ENCODE results near the gene CNTN1. TPM values are rescaled to one million over a fixed set of nuclear protein-coding genes. Genes with fewer than 3 reads are reported as not detected.

CNTN1 gene
- total and polyA plus RNA-seq, 2 of the 13 experiments (the other 11 are each of a cell fraction or from before 2014, with no cell fraction given) = 0.01 to 0.07 TPM

- DNase-seq (ENCODE audit: low spot score) (no peak), ATAC-seq (no peak), FAIRE-seq (no peak)
- BruUV-seq (replicated peaks) = no TSS peak
- POLR2A ChIA-PET = no interaction called here
- Histone ChIP-seq H3K27ac (ENCODE audit: extremely low read length, insufficient read depth, low read length) (no peak overlapping the region), H3K36me3 (replicated peaks in 1 of 2; ENCODE audit: control insufficient read depth in 1 of 2, insufficient read depth in 2 of 2, low read length in 2 of 2) (no peaks in the 10 kb centered on the region), H3K4me2 (ENCODE audit: low read depth, low read length) (no peak overlapping the region), H3K4me1 (ENCODE audit: insufficient read depth, low read length) (no peaks in the 10 kb centered on the region), H2AFZ (ENCODE audit: low read length) (no peak overlapping the region), H3K9me3 (ENCODE audit: low read length) (no peaks in the 10 kb centered on the region), H4K20me1 (ENCODE audit: insufficient read depth, low read length) (no peaks in the 10 kb centered on the region), H3K79me2 (ENCODE audit: insufficient read depth, low read length) (no peaks in the 10 kb centered on the region), H3K27me3 (ENCODE audit: control insufficient read depth in 1 of 2, insufficient read depth in 2 of 2, low read length in 2 of 2) (no peaks in the 10 kb centered on the region), H3K9ac (ENCODE audit: insufficient read depth, low read depth, low read length) (no peak overlapping the region), H3K4me3 (replicated peaks in 1 of 3; ENCODE audit: insufficient read depth in 1 of 3, low read depth in 2 of 3, low read length in 3 of 3) (no peak overlapping the region)
- CTCF ChIA-PET (ENCODE audit: low intra/inter-chr PET ratio, low total read pairs) = no interaction called here
- intact Hi-C loops (cut with micrococcal nuclease; ENCODE audit: unreplicated experiment) = no loop called here
- in situ Hi-C loops (cut with HindIII; ENCODE audit: extremely low pct_ligation_motif_present, low pct_unique_long_range_greater_than_20kb) = no loop called here
- no peak for TF ChIP-seq TFAP4 (IDR thresholded peaks at IDR 0.05; ENCODE audit: borderline replicate concordance, low read depth)
- no peak for TF ChIP-seq PLRG1 (conservative IDR thresholded peaks at IDR 0.05)
- TF ChIP-seq, protein P1, sequence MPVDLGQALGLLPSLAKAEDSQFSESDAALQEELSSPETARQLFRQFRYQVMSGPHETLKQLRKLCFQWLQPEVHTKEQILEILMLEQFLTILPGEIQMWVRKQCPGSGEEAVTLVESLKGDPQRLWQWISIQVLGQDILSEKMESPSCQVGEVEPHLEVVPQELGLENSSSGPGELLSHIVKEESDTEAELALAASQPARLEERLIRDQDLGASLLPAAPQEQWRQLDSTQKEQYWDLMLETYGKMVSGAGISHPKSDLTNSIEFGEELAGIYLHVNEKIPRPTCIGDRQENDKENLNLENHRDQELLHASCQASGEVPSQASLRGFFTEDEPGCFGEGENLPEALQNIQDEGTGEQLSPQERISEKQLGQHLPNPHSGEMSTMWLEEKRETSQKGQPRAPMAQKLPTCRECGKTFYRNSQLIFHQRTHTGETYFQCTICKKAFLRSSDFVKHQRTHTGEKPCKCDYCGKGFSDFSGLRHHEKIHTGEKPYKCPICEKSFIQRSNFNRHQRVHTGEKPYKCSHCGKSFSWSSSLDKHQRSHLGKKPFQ (CRISPR knock-in tag; IDR thresholded peaks at IDR 0.05; ENCODE audit: insufficient replicate concordance) = no peak
- TF ChIP-seq ZNF781 (CRISPR knock-in tag; IDR thresholded peaks at IDR 0.05; ENCODE audit: borderline replicate concordance, not compliant biosample characterization) = no peak
- TF ChIP-seq, protein P2, sequence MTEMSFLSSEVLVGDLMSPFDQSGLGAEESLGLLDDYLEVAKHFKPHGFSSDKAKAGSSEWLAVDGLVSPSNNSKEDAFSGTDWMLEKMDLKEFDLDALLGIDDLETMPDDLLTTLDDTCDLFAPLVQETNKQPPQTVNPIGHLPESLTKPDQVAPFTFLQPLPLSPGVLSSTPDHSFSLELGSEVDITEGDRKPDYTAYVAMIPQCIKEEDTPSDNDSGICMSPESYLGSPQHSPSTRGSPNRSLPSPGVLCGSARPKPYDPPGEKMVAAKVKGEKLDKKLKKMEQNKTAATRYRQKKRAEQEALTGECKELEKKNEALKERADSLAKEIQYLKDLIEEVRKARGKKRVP (CRISPR knock-in tag; IDR thresholded peaks at IDR 0.05) = no peak
- TF ChIP-seq, protein P3, sequence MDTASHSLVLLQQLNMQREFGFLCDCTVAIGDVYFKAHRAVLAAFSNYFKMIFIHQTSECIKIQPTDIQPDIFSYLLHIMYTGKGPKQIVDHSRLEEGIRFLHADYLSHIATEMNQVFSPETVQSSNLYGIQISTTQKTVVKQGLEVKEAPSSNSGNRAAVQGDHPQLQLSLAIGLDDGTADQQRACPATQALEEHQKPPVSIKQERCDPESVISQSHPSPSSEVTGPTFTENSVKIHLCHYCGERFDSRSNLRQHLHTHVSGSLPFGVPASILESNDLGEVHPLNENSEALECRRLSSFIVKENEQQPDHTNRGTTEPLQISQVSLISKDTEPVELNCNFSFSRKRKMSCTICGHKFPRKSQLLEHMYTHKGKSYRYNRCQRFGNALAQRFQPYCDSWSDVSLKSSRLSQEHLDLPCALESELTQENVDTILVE (CRISPR knock-in tag; IDR thresholded peaks at IDR 0.05) = no peak
- no peak for TF ChIP-seq TBX3 (IDR thresholded peaks at IDR 0.05; ENCODE audit: borderline replicate concordance)
- no peak for TF ChIP-seq PCBP2 (optimal IDR thresholded peaks at IDR 0.05; ENCODE audit: low read depth, low read length, poor library complexity, severe bottlenecking)
- no peak for TF ChIP-seq MYPOP (CRISPR knock-in tag; IDR thresholded peaks at IDR 0.05)
- TF ChIP-seq SAFB2 (CRISPR knock-in tag; IDR thresholded peaks at IDR 0.05; ENCODE audit: borderline replicate concordance, low read depth) = no peak
- no peak for TF ChIP-seq ZNF607 (CRISPR knock-in tag; IDR thresholded peaks at IDR 0.05; ENCODE audit: borderline replicate concordance)
- TF ChIP-seq ZNF3 (CRISPR knock-in tag; IDR thresholded peaks at IDR 0.05) = no peak
- TF ChIP-seq TMF1 (CRISPR knock-in tag; IDR thresholded peaks at IDR 0.05; ENCODE audit: low read depth) = no peak
- TF ChIP-seq ZBTB14 (CRISPR knock-in tag; IDR thresholded peaks at IDR 0.05) = no peak
- no peak for TF ChIP-seq CREB3 (CRISPR knock-in tag; IDR thresholded peaks at IDR 0.05)
- TF ChIP-seq ZNF761 (CRISPR knock-in tag; conservative IDR thresholded peaks at IDR 0.05) = no peak
- no peak for TF ChIP-seq ZNF101 (CRISPR knock-in tag; IDR thresholded peaks at IDR 0.05; ENCODE audit: borderline replicate concordance, low read depth)
- no peak for TF ChIP-seq CEBPB (IDR thresholded peaks at IDR 0.05; ENCODE audit: borderline replicate concordance, low read depth, low read length)
Observed at GRCh38 chr12:40711121-40711520, 18.9 kb downstream of the CNTN1 start.

All from HepG2 (cell line).